ENCODE measurements around the gene C16orf86. TPM values are rescaled to one million over a fixed set of nuclear protein-coding genes. Genes with fewer than 3 reads are reported as not detected.

The C16orf86 gene
- total and polyA plus RNA-seq, 7 donors: 2.6 to 7.3 (median 5.6) TPM

DNA sequence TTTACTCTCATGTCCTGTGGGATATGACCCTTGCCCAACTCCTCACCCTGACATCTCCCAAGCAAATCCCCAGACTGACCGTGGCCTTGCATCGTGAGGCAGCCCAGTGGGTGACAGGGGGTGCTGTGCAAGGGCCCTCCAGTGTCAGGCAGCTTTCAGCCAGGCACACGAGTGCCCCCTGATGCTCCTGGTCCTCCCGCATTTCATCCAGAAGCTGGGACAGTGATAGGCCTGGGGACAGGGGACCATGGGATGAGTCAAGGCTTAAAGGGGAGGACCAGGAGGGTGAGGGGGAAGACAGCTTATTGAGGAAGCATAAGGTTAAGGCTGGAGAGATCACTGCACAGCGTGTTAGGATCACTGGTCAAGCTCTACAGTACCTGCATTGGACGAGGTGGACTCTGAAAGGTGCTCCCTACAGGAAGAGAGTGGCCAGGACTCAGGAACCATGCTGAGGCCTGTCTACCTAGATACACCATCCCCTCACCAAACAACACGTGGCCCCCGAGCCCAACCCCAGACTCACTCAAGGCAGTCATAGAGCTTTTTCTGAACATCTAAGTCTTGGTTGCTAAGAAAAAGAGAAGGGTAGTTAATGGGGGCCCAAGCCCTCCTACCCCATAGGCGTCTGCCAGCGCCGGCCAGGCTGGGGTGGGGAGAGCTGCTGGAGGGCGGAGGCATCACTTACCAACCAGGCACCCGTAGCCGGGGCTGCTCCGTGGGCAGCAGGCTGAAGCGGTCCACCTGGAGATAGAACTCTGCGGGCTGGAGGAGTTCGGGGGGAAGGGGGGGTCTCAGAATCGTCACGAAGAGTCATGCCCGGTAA is 7.6 kb upstream of the C16orf86 start:
- Histone ChIP-seq H3K4me3 (peak overlapping the region; percentile 91), H3K27ac (no peak overlapping the region), H3K36me3 (ENCODE audit: insufficient read depth in 1 of 2, low read depth in 1 of 2) (peaks cover 0 to 26% of the 10 kb centered on the region in 2 donors), H3K27me3 (ENCODE audit: insufficient read depth in 3 of 3, low read length in 2 of 3) (peaks cover 0 to 9% (median 9%) of the 10 kb centered on the region in 3 donors), H3K4me1 (peaks cover 16% of the 10 kb centered on the region), H3K9me3 (no peaks in the 10 kb centered on the region)
- 34 to 44% (median 37%) methylated on average over 19 to 21 of the region's 21 CpGs for WGBS, 3 donors
- ATAC-seq: no peak
- no peak for TF ChIP-seq CTCF (IDR thresholded peaks at IDR 0.05)
- intact Hi-C loops (cut with DNase I): loop anchor here in 1 of 2 donors (5.0 kb wide), 1 partner anchor 92 kb away; no protein-coding TSS in a partner anchor
- DNase-seq: no peak

DNA sequence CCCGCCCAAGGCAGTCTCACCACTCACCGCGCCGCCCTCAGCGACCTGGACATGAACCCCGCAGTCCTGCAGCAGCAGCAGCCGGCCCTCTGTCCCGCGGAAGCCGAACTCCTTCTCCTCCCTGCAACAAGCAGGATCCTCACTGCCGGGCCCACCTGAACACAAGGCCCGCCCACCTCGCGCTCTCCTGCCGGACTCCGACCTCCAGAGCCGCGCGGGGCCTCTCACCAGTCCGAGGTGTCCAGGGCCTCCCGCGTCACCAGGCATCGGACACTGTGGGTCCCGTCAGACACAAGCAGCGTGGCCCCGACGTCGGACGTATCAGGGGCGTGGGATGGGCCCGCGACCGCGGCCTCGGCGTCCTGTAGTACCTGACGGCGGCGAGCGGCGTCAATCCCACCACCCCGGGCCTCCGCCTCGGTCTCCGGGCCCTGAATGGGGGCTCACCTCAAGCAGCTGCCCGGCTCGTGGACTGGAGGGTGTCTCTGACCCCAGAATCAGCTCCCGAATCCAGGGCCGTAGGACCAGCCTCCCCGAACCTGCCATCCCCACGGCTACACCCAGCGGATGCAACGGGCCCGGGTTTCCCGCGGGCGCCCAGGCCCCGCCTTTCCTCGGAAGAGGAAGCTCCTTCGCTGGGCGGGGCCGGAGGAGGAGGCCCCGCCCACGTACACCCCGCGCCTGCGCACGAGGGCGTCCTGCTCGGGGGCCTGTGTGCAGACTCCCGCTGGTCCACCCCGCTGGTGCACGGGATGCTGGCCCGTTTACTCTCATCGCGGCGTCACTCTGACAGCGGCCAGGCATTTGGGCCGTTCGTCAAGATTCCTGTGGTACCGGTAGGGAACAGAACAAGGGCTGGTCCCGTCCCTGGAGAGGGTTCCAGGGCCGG is 6.7 kb upstream of the C16orf86 start, which contains the start of gene ACD:
TSS of gene ACD (minus strand) at position 586 of the 889 bp plus-strand sequence. CDS start at position 546, 40 bp downstream.
- intact Hi-C loops (cut with DNase I): loop anchor here in 1 of 2 donors (5.0 kb wide), 1 partner anchor 93 kb away; no protein-coding TSS in a partner anchor
- H3K36me3 ChIP-seq (ENCODE audit: insufficient read depth in 1 of 2, low read depth in 1 of 2): peaks cover 0 to 31% of the 10 kb centered on the region in 2 donors
- 0 to 1% (median 1%) methylated on average over 67 to 83 of the region's 83 CpGs for WGBS, 3 donors

GRCh38 chr16:67660564-67661028 is 6.0 kb upstream of the C16orf86 start, which contains the start of gene PARD6A:
Gene PARD6A, plus strand, starts transcription at chr16:67660960. Its CDS starts 79 bp downstream, at chr16:67661039.
- no peaks in the 10 kb centered on the region for H3K9me3 ChIP-seq
- peak within 1 kb of the TSS; percentile 91 for H3K4me3 ChIP-seq
- WGBS, 3 donors: 0 to 1% (median 0%) methylated on average over 42 to 48 of the region's 48 CpGs
- no peaks in the 10 kb centered on the region for H3K27me3 ChIP-seq (ENCODE audit: insufficient read depth in 3 of 3, low read length in 2 of 3)
- intact Hi-C loops (cut with DNase I): no loop called here
- DNase-seq: peak; percentile 94 to 97
- H3K36me3 ChIP-seq (ENCODE audit: insufficient read depth in 1 of 2, low read depth in 1 of 2): peaks cover 0 to 36% of the 10 kb centered on the region in 2 donors
- H3K27ac ChIP-seq: peak within 1 kb of the TSS; percentile 87
- ATAC-seq: peak; percentile 86 to 91 (median 88)
- H3K4me1 ChIP-seq: peaks cover 16% of the 10 kb centered on the region
- no peak for TF ChIP-seq CTCF (IDR thresholded peaks at IDR 0.05)

More for the DNA sequence above, 6.7 kb upstream of the C16orf86 start, which contains the start of gene ACD:
- DNase-seq (peak; percentile 92 to 95), ATAC-seq (peak; percentile 92 to 96 (median 94))
- Histone ChIP-seq H3K4me3 (peak within 1 kb of the TSS; percentile 91), H3K4me1 (peaks cover 16% of the 10 kb centered on the region), H3K27ac (peak within 1 kb of the TSS; percentile 87), H3K27me3 (ENCODE audit: insufficient read depth in 3 of 3, low read length in 2 of 3) (peaks cover 0 to 2% (median under 1%) of the 10 kb centered on the region in 3 donors), H3K9me3 (no peaks in the 10 kb centered on the region)
- TF ChIP-seq CTCF (IDR thresholded peaks at IDR 0.05): no peak

- DNase-seq (no peak), ATAC-seq (no peak)
- Histone ChIP-seq H3K9me3 (no peaks in the 10 kb centered on the region), H3K27me3 (ENCODE audit: insufficient read depth in 3 of 3, low read length in 2 of 3) (no peaks in the 10 kb centered on the region), H3K27ac (peak overlapping the region; percentile 87), H3K36me3 (ENCODE audit: insufficient read depth in 1 of 2, low read depth in 1 of 2) (peaks cover 0 to 36% of the 10 kb centered on the region in 2 donors), H3K4me1 (peaks cover 21% of the 10 kb centered on the region), H3K4me3 (peak overlapping the region; percentile 91)
- 19 to 23% (median 19%) methylated on average over 35 to 39 of the region's 39 CpGs for WGBS, 3 donors
- intact Hi-C loops (cut with DNase I): no loop called here
- no peak for TF ChIP-seq CTCF (IDR thresholded peaks at IDR 0.05)
Measured at GRCh38 chr16:67661101-67661761, 5.4 kb upstream of the C16orf86 start.
